ENCODE measurements around the gene PRPF40B.

- no peak for TF ChIP-seq POLR2A (IDR thresholded peaks at IDR 0.05; ENCODE audit: low read depth, low read length)
- no peak for TF ChIP-seq POLR2AphosphoS5 (IDR thresholded peaks at IDR 0.05; ENCODE audit: low read depth, low read length)
- TF ChIP-seq TAF1 (IDR thresholded peaks at IDR 0.05; ENCODE audit: borderline replicate concordance, low read depth, low read length) = no peak
Observed at GRCh38 chr12:49624921-49625577, 1.7 kb downstream of the PRPF40B start.
